ENCODE results near the gene COLQ.
"Not testable (repeated sequence)": the region's sequence is repeated elsewhere in the genome, so short reads cannot be mapped to it uniquely, and the experiment has no call there.

COLQ gene

DNA sequence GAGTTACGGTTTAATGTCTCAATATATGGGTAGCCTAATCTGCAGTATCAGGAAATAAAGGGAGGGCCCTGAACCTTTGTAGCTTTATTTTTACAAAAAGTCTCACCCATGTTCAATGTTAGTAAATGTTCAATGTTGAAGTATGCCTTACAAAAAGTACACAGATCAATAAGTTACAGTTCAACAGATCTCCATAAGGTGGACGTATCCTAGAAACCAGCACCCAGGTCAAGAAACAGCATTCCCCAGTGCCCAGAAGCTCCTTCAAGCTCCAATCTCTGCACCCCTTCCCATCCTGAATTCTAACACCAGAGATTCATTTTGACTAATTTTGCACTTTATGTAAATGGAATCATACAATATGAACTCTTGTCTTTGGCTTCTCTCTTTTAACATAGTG, 31.3 kb downstream of the COLQ start:
- no peak for DNase-seq (ENCODE audit: low read depth)

- no peak for DNase-seq (ENCODE audit: low read depth)
Measured at GRCh38 chr3:15488002-15488401, 33.5 kb downstream of the COLQ start.

DNA sequence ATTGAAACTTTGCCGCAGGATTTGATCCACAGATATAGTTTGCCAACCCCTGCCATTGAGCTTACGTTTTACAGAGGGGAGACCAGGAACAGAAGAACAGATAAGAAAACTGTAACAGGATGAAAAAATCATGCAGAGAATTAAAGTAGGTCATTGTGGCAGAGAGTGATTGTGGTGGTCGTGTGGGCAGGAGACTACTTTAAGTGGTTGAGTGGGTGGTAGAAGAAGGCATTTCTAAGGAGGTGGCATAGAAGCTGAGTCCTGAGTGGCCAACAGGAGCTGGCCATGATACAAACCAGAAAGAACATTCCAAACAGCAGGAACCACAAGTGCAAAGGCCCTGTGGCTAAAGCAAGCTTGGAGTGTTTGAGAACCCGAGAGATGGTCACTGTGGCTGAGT, 34.5 kb downstream of the COLQ start:
- no peak for DNase-seq (ENCODE audit: low read depth)

DNA sequence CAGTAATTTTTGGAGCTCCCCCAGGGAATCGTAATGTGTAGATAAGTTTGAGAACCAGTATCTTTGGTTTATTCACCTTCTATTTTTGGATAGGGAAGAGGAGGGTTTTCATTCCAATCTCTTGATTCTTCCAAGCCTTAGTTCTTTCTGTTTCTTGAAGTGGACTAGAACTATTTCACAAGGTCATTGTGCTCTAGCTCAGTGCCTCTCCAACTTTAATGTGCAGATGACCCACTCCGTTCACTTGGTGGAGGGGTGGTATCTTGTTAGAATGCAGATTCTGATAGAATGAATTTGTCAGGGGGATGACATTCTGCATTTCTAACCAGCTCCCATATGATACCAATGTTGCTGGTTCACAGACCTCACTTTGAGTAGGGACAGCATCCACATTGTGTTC, 35.5 kb downstream of the COLQ start:
- no peak for DNase-seq (ENCODE audit: low read depth)

GRCh38 chr3:15484551-15484950, 37.0 kb downstream of the COLQ start:
- DNase-seq (ENCODE audit: low read depth), result not testable (repeated sequence)

DNA sequence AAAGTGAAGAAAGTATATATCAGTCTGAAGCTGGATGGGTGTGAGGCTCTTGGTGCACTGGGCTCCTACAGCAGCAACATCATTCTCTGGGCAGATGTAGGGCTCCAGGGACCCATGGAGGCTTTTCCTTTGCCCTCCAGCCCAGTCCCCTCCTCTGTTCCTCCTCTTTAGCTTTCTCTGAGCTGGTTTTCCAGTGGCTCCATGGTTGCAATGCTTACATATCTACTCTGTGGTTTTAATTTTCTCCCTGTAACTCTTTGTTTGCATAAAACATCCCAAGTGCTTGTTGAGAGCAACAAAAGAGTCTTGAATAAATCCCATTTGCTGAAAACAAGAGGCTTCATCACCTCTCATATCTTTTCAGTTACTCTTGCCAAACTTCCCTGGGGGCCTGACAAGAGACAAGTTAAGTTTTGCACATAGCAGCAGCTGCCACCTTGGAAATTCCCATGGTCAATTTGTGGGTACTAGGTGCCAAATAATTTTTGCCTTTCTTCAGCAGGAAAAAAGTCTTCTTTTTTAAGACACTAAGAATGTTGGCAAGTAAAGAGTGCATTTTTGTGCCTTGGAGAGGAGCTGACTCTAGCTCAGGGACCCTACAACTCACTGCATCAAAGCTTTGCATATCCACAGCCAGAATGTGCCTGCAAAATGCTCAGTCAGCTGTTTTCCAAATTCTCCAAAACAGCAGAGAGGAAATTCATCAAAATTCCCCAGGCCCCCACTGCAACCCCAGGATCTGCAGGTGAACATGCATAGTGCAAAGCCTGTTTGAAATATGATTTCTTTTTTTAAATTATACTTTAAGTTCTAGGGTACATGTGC, 41.9 kb downstream of the COLQ start:
- DNase-seq (ENCODE audit: low read depth), result no peak

- DNase-seq (ENCODE audit: low read depth), result no peak
Measured at GRCh38 chr3:15478640-15478979, 42.9 kb downstream of the COLQ start.

- DNase-seq (ENCODE audit: low read depth), result no peak
Measured at GRCh38 chr3:15477951-15478639, 43.4 kb downstream of the COLQ start.

DNA sequence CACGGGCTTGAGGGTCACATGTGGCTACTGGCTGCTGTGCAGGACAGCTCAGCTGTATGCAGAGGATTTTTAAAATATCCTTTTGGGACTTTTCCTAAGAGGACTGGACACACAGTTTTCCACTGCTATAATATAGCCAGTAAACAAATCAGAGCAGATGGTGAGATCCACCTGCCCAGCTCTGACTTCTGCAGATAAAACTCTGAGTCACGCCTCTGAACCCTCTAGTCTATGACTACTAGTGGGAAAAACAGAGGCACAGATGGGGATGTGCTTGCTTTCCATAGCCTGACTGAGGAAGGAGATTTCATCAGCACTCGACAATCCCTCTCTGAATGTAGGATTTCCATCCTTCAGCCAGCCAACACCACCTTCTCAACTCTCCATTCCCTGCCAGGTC, 45.1 kb downstream of the COLQ start:
- DNase-seq (ENCODE audit: low read depth), result no peak

DNA sequence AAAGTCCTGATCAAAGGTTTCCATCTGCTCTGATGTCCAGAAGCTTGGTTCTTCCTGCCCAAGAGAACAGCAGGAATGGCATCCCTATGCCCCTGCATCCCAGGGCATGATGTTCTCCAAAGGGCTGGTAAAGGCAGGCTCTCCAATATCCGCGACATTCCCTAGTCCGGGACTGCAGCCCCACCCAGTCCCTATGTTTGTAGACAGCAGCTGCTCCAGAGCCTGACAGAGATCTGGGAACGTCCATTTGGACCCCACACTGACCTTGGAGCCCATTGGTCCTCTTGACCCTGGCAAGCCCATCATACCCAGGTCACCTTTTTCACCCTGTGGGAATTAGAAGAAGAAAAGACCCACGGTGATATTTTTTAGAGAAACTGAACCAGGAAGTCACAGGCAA, 46.3 kb downstream of the COLQ start:
- no peak for DNase-seq (ENCODE audit: low read depth)

DNA sequence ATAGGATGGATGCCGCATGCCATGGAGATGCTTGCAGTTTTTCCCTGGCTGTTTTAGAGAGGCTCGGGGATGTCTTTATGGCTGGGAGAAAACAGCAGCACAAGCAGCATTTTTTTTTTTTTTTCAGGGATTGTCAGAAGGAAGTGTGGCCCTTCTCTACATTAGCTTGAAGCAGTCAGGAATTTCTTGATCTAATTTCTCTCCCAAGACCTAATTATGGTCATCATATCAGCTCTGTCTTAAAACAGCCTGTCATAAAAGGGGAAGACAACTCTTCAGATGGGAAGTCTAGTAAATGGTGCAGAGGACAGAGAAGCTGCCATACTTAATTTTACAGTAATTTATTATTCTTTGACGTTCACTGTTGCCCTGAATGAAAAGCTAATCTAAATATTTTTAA, 49.6 kb downstream of the COLQ start:
- no peak for DNase-seq (ENCODE audit: low read depth)

GRCh38 chr3:15470849-15471248, 50.7 kb downstream of the COLQ start:
- DNase-seq (ENCODE audit: low read depth), result no peak

- no peak for DNase-seq (ENCODE audit: low read depth)
Measured at GRCh38 chr3:15470261-15470660, 51.2 kb downstream of the COLQ start.

DNA sequence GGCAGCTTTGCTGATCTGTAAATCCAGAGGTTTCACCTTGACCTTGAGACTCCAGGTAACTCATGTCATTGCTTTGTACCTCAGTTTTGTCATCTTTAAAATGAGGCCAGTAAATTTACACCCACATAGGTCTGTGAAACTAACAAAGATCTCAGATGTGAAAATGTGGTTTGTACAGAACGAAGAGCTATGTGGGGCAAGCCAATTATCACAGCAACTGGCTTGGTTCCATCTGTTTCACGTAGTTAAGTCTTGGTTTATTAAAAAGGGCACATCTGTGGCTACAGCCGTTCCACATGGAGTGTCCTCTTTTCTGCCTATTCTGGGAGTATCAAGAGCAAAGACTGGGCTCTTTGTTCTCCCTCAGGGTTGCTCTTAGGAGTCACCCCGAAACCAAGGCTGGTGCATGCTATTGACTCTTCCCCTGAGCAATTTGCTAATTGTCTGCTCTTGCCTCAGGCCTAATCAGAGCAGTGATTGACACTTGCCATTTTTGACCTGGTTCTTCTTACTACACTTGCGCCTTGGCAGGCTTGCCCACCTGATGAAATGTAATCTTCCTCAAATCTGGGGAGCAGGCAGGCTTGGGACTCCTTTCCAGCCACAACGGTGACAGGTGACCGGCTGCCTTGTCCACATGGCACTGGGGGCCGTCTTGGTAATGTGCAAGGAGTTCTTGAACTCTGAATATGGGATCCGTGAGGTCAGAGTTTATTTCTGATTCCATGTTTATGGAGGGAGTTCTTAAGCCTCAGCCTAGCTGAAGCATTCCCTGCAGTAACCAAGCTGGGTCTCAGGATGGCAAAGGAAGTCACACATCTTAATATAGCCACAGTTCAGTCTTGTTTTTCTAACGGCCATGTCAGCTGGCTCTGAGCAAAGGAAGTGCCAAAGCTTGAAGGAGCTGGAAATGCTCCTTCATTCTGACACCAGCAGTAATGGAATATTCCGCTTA, 54.0 kb downstream of the COLQ start:
- no peak for DNase-seq (ENCODE audit: low read depth)

GRCh38 chr3:15465876-15466585, 55.5 kb downstream of the COLQ start:
- DNase-seq (ENCODE audit: low read depth), result no peak

DNA sequence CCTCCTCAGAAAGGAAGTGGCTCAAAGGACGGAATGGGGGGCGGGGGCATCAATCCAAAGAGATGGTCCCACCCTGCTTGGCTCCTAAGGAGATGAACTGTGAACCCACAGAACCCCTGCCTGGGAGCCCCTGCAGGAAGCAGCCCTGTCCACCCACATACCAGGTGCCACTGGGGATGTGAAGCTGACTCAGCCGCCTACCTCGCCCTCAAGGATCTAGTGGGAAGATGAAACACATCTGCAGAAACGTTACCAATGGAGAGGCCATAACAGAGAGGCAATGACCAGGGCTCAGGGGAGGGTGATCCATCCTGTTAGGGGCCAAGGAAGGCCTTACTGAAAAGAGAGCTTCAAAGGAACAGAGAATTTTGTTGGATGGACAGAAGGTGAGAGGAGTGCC, 59.1 kb downstream of the COLQ start:
- DNase-seq (ENCODE audit: low read depth), result no peak

- no peak for DNase-seq (ENCODE audit: low read depth)
Measured at GRCh38 chr3:15460891-15461531, 60.5 kb downstream of the COLQ start.

DNA sequence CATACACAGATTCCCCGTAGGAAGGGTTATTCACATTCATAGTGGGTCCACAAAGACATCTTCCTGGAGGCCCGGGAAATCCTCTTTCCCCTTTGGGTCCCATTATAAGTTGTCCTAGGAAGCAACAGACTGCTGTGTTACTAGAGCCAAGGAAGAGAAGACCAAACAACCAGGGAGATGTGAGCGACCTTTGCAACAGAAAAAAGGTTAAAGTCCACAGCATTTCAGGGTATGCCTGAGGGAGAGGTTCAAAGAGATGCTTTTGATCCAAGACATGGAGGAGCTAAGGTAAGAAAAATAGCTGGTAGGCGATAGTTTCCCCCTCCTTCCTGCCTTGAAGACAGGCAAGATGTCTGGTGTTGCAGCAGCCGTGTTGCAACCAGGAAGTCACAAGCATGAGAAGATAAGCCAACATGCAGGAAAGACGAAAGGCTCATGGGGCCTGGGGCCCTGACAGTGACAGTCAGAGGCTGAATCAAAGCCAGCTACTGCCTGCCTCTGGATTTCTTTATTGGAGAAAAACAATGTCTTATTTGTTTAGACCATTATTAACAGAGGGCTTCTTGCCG, 63.2 kb downstream of the COLQ start:
- DNase-seq (ENCODE audit: low read depth), result no peak

DNA sequence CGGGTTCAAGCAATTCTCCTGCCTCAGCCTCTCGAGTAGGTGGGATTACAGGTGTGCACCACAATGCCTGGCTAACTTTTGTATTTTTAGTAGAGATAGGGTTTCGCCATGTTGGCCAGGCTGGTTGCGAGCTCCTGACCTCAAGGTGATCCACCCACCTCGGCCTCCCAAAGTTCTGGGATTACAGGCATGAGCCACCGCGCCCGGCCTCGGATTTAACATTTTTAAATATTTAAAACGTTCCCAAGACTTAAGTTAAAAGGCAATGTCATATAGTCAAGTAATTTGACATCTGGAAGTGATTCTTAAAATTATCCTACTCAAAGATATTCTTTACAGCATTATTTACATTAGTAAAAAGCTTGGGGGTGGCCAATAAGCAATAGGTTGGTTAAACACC, 64.6 kb downstream of the COLQ start:
- DNase-seq (ENCODE audit: low read depth), result not testable (repeated sequence)

GRCh38 chr3:15456321-15456720, 65.2 kb downstream of the COLQ start:
- DNase-seq (ENCODE audit: low read depth), result no peak

DNA sequence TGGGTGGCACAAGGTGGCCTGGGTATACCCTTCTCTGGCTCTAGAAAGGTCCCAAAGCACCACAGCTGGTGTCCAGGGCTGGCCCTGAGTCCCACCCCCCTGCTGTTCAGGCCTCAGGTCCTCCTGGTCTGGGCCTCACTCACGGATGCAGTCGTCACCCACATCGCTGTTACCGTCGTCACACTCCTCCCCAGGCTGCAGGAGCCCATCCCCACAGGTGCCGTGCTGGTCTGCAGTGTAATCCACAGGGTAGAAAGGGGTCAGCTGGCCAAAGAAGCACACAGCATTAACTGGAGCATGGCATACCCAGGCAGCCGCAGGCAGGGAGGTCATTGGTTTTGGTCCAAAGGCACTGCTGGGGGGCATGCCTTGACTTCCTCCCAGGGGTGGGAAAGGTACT, 65.8 kb downstream of the COLQ start:
- DNase-seq (ENCODE audit: low read depth), result no peak
